GM12891 (cell line): ENCODE measurements around the gene GALNT10.

Experiments
- DNase-seq: peaks from one replicate; pipeline ENCODE4 v3.0.0; 2011; ENCODE audit warnings: low spot score; ENCODE audit not compliant: insufficient read length
- FAIRE-seq: peaks from 2 replicates; lab custom pipeline; 2011; peaks lifted over from hg19 to GRCh38; lab: Jason Lieb, UNC
- PAX5 ChIP-seq: IDR thresholded peaks from 2 replicates; pipeline ENCODE4 v1.6.1; 2011; ENCODE audit warnings: low read length, moderate library complexity, mild to moderate bottlenecking; ENCODE audit not compliant: insufficient read depth, severe bottlenecking
- POLR2A ChIP-seq: IDR thresholded peaks from 2 replicates; pipeline ENCODE4 v1.6.1; 2011; ENCODE audit warnings: low read depth, low read length, control low read depth
- POLR2AphosphoS5 ChIP-seq: IDR thresholded peaks from 2 replicates; pipeline ENCODE4 v1.6.1; 2011; ENCODE audit warnings: low read depth, low read length, control low read depth
- POU2F2 ChIP-seq: IDR thresholded peaks from 2 replicates; pipeline ENCODE4 v1.6.1; 2011; ENCODE audit warnings: low read depth, mild to moderate bottlenecking, control low read depth, low read length, moderate library complexity
- SPI1 ChIP-seq: IDR thresholded peaks from 2 replicates; pipeline ENCODE4 v1.6.1; 2011; ENCODE audit warnings: low read depth, low read length, control low read depth
- TAF1 ChIP-seq: IDR thresholded peaks from 2 replicates; pipeline ENCODE4 v1.6.1; 2011; ENCODE audit warnings: low read depth, low read length, control low read depth

Gene GALNT10

GRCh38 chr5:154273028-154273617, 82.6 kb downstream of the GALNT10 start:
- TF ChIP-seq TAF1, result no peak
- no peak for TF ChIP-seq POLR2A
- no peak for TF ChIP-seq SPI1
- no peak for TF ChIP-seq POLR2AphosphoS5
- TF ChIP-seq POU2F2, result no peak
- TF ChIP-seq PAX5, result no peak
- FAIRE-seq, result peak; percentile 74
- no peak for DNase-seq

- DNase-seq, result no peak
- FAIRE-seq, result peak; percentile 76
- TF ChIP-seq TAF1, result no peak
- TF ChIP-seq POU2F2, result no peak
- no peak for TF ChIP-seq POLR2AphosphoS5
- no peak for TF ChIP-seq SPI1
- TF ChIP-seq POLR2A, result no peak
- TF ChIP-seq PAX5, result no peak
Observed at GRCh38 chr5:154273963-154274827, 83.7 kb downstream of the GALNT10 start.

GRCh38 chr5:154274828-154275185, 84.3 kb downstream of the GALNT10 start:
- no peak for DNase-seq
- TF ChIP-seq SPI1 (no peak), POLR2AphosphoS5 (no peak), PAX5 (no peak), TAF1 (no peak), POU2F2 (no peak), POLR2A (no peak)
- no peak for FAIRE-seq

- TF ChIP-seq TAF1 (no peak), POU2F2 (no peak), POLR2AphosphoS5 (no peak), PAX5 (no peak), SPI1 (no peak), POLR2A (no peak)
- DNase-seq (no peak), FAIRE-seq (no peak)
Observed at GRCh38 chr5:154275566-154275965, 85.0 kb downstream of the GALNT10 start.

GRCh38 chr5:154276261-154276972, 85.9 kb downstream of the GALNT10 start:
- no peak for TF ChIP-seq POLR2AphosphoS5
- no peak for TF ChIP-seq SPI1
- TF ChIP-seq TAF1, result no peak
- TF ChIP-seq POU2F2, result no peak
- no peak for TF ChIP-seq PAX5
- no peak for TF ChIP-seq POLR2A
- peak; percentile 23 for FAIRE-seq
- DNase-seq, result no peak

GRCh38 chr5:154276973-154277331, 86.4 kb downstream of the GALNT10 start:
- FAIRE-seq (peak; percentile 16), DNase-seq (no peak)
- TF ChIP-seq POU2F2 (no peak), POLR2AphosphoS5 (no peak), SPI1 (no peak), TAF1 (no peak), POLR2A (no peak), PAX5 (no peak)

- no peak for DNase-seq
- no peak for FAIRE-seq
- no peak for TF ChIP-seq POU2F2
Observed at GRCh38 chr5:154277499-154277898, 87.0 kb downstream of the GALNT10 start.

- FAIRE-seq, result no peak
- no peak for TF ChIP-seq TAF1
- TF ChIP-seq POLR2A, result no peak
- TF ChIP-seq PAX5, result no peak
- no peak for TF ChIP-seq POU2F2
- no peak for TF ChIP-seq SPI1
- TF ChIP-seq POLR2AphosphoS5, result no peak
- no peak for DNase-seq
Observed at GRCh38 chr5:154278186-154278585, 87.7 kb downstream of the GALNT10 start.

GRCh38 chr5:154278908-154279307, 88.4 kb downstream of the GALNT10 start:
- FAIRE-seq (peak; percentile 57), DNase-seq (no peak)
- no peak for TF ChIP-seq TAF1
- TF ChIP-seq POLR2A, result no peak
- no peak for TF ChIP-seq PAX5
- no peak for TF ChIP-seq POU2F2
- no peak for TF ChIP-seq SPI1
- no peak for TF ChIP-seq POLR2AphosphoS5

- DNase-seq, result no peak
- TF ChIP-seq SPI1, result peak; percentile 92
- no peak for TF ChIP-seq POU2F2
- FAIRE-seq, result peak; percentile 76
Observed at GRCh38 chr5:154284433-154284832, 93.9 kb downstream of the GALNT10 start.
